GM12878 (cell line): ENCODE results near the gene RNF13. TPM values are rescaled to one million over a fixed set of nuclear protein-coding genes. Genes with fewer than 3 reads are reported as not detected.
A peak's percentile ranks its signal among the peaks of the same experiment; 100 is the strongest.

ENCODE experiments used
- ATAC-seq: fragments of 200-7000 bp; cut with Tn5 transposase; 3 replicates; pipeline ENCODE4 v1.9.1; 2020; ENCODE audit warnings: mild to moderate bottlenecking, moderate library complexity
- BruUV-seq: library from RNA; stranded (reverse); fragments of 400-500 nt; replicated peaks from 2 replicates; lab custom pipeline; 2021; lab: Mats Ljungman, UMichigan
- CTCF ChIA-PET: fragments of 300-600 bp; sonication (Branson Sonifier 250); formaldehyde crosslinking; extraction: SDS; loops from one replicate; lab custom pipeline; 2021; ENCODE audit warnings: inconsistent platforms; lab: Yijun Ruan, JAX
- POLR2A ChIA-PET: fragments of 350-600 bp; formaldehyde crosslinking; extraction: SDS; loops from one replicate; lab custom pipeline; 2021; ENCODE audit warnings: inconsistent platforms; lab: Charles Lee
- RAD21 ChIA-PET: fragments of 300-600 bp; sonication (Branson Sonifier 250); formaldehyde crosslinking; loops from one replicate; lab custom pipeline; 2023; ENCODE audit warnings: antibody characterized with exemption; ENCODE audit not compliant: unreplicated experiment; lab: Charles Lee
- SMC1A ChIA-PET: fragments of 300-600 bp; sonication (Branson Sonifier 250); formaldehyde crosslinking; loops from one replicate; lab custom pipeline; 2023; ENCODE audit not compliant: unreplicated experiment, uncharacterized antibody; lab: Charles Lee
- DNase-seq: peaks from one replicate; pipeline ENCODE4 v3.0.0-alpha.2; 2011; ENCODE audit warnings: low read depth, low spot score
- FAIRE-seq: peaks from 3 replicates; lab custom pipeline; 2011; peaks lifted over from hg19 to GRCh38; lab: Jason Lieb, UNC
- H2AFZ ChIP-seq: 2 replicates; pipeline ENCODE4 v1.6.0; 2011; ENCODE audit warnings: low read depth, low read length, control low read depth; ENCODE audit not compliant: control insufficient read depth
- H3K27ac ChIP-seq: 2 replicates; pipeline ENCODE4 v1.5.1; 2011; ENCODE audit warnings: control low read depth; ENCODE audit not compliant: control insufficient read depth, insufficient read depth
- H3K27me3 ChIP-seq, 2 experiments: replicated peaks in 1 of 2; 2 replicates each; pipeline versions ENCODE4 v1.6.0 to v1.6.1; 2011; ENCODE audit warnings: low read length in 1 of 2; ENCODE audit not compliant: control insufficient read depth in 2 of 2, insufficient read depth in 2 of 2
- H3K36me3 ChIP-seq, 2 experiments: 2 replicates each; pipeline ENCODE4 v1.5.1; 2011; ENCODE audit warnings: low read length in 1 of 2; ENCODE audit not compliant: control insufficient read depth in 2 of 2, insufficient read depth in 2 of 2
- H3K4me1 ChIP-seq: 2 replicates; pipeline ENCODE4 v1.6.1; 2011; ENCODE audit warnings: mild to moderate bottlenecking, low read length, moderate library complexity, mixed read lengths; ENCODE audit not compliant: control insufficient read depth, insufficient read depth
- H3K4me2 ChIP-seq: 2 replicates; pipeline ENCODE4 v1.6.0; 2011; ENCODE audit warnings: control low read depth; ENCODE audit not compliant: control insufficient read depth, insufficient read depth
- H3K4me3 ChIP-seq: fragments of 200-600 bp; sonication (generic); 2 replicates; pipeline ENCODE4 v1.5.1; 2016
- H3K79me2 ChIP-seq: 2 replicates; pipeline ENCODE4 v1.6.0; 2011; ENCODE audit warnings: low read length; ENCODE audit not compliant: control insufficient read depth, insufficient read depth
- H3K9ac ChIP-seq: 2 replicates; pipeline ENCODE4 v1.8.0; 2011; ENCODE audit warnings: low read length, control low read depth, mixed read lengths; ENCODE audit not compliant: control insufficient read depth, insufficient read depth
- H3K9me3 ChIP-seq: replicated peaks from 3 replicates; pipeline ENCODE4 v1.5.1; 2011; ENCODE audit warnings: mild to moderate bottlenecking, low read length; ENCODE audit not compliant: control insufficient read depth, insufficient read depth
- H4K20me1 ChIP-seq: 2 replicates; pipeline ENCODE4 v1.6.0; 2011; ENCODE audit not compliant: control insufficient read depth, insufficient read depth
- CTCF ChIP-seq, 3 experiments: IDR thresholded peaks in 2 of 3; conservative IDR thresholded peaks in 1 of 3; 2 replicates each; pipeline ENCODE4 v1.5.1; 2011; ENCODE audit warnings: low read depth in 3 of 3, low read length in 3 of 3, mild to moderate bottlenecking in 3 of 3, control low read depth in 2 of 3, moderate library complexity in 2 of 3, inconsistent platforms in 1 of 3, mixed read lengths in 1 of 3; ENCODE audit not compliant: control insufficient read depth in 2 of 3, insufficient read depth in 1 of 3; ENCODE audit errors: extremely low read depth in 1 of 3
- MTA2 ChIP-seq: fragments of 450-650 bp; IDR thresholded peaks from 2 replicates; pipeline ENCODE4 v1.6.1; 2016; ENCODE audit warnings: low read depth, mild to moderate bottlenecking, moderate library complexity
- RBBP5 ChIP-seq: fragments of 200-600 bp; sonication (generic); conservative IDR thresholded peaks from 2 replicates; pipeline ENCODE4 v1.6.1; 2016
- ZBTB33 ChIP-seq: fragments of 450-650 bp; IDR thresholded peaks from 2 replicates; pipeline ENCODE4 v1.6.1; 2017; ENCODE audit warnings: mild to moderate bottlenecking
- ZNF207 ChIP-seq: fragments of 450-650 bp; IDR thresholded peaks from 2 replicates; pipeline ENCODE4 v1.6.1; 2014; ENCODE audit warnings: antibody characterized with exemption, mild to moderate bottlenecking, borderline replicate concordance
- WGBS: methylation state at CpG from one replicate; pipeline ENCODE4 v1.1.6; 2016; ENCODE audit warnings: low lambda C conversion rate; ENCODE audit not compliant: insufficient replicate concordance, insufficient coverage; ENCODE audit errors: missing lambda C conversion rate; 5-methylcytosine and 5-hydroxymethylcytosine counted together
- in situ Hi-C: fragments of 300-500 bp; cut with MboI; formaldehyde crosslinking; loops from 9 replicates; pipeline ENCODE4 v1.14.3; 2018; ENCODE audit warnings: mixed read lengths
- intact Hi-C: fragments of 100-400 bp; cut with micrococcal nuclease; formaldehyde crosslinking; loops from one replicate; pipeline ENCODE4 v1.14.2; 2022; ENCODE audit not compliant: unreplicated experiment
- polyA plus RNA-seq, 11 experiments: library from polyadenylated mRNA; depleted of rRNA in 4 of 11; unstranded in 6 of 11; stranded (reverse) in 5 of 11; fragments of >200 nt; fragmentation: Nextera tagmentation in 4 of 11; fragmentation: Illumina TruSeq in 1 of 11; extraction: Ambion mirVana in 4 of 11; extraction: Trizol in 1 of 11; gene quantifications; 1 replicate in 1 of 11; 2 replicates in 10 of 11; pipeline versions ENCODE4 v1.2.1 to v1.2.3, GENCODE V29; 2011 to 2016; ENCODE audit warnings: inconsistent platforms in 2 of 11, missing spikeins in 2 of 11, low read depth in 1 of 11
- total RNA-seq, 4 experiments: library from RNA; depleted of rRNA in 3 of 4; stranded (reverse); fragments of >200 nt in 3 of 4; fragmentation: Illumina TruSeq in 1 of 4; extraction: Trizol in 1 of 4; gene quantifications; 2 replicates each; pipeline versions ENCODE4 v1.2.1 to v1.2.3, GENCODE V29; 2013 to 2021

RNF13 gene
- total and polyA plus RNA-seq, 10 of the 15 experiments (the other 5 are each of a cell fraction or from before 2014, with no cell fraction given): 18.9 to 73.4 (median 36.7) TPM

- no peak for FAIRE-seq
- H3K4me2 ChIP-seq: no peak overlapping the region
Observed at GRCh38 chr3:149770246-149770645, 42.8 kb upstream of the RNF13 start.

More at GRCh38 chr3:149770246-149770645, 42.8 kb upstream of the RNF13 start:
- Histone ChIP-seq H3K4me1 (no peaks in the 10 kb centered on the region), H3K9me3 (no peaks in the 10 kb centered on the region), H3K27me3 (no peaks in the 10 kb centered on the region), H3K79me2 (no peaks in the 10 kb centered on the region), H3K4me3 (no peak overlapping the region), H4K20me1 (no peaks in the 10 kb centered on the region), H3K36me3 (no peaks in the 10 kb centered on the region), H2AFZ (no peak overlapping the region), H3K27ac (no peak overlapping the region), H3K9ac (no peak overlapping the region)
- ChIA-PET CTCF (interaction anchor here (0.6 to 15.4 kb wide), 33 partner anchors 9 to 369 kb away, joined by 3 to 222 read pairs (median 7); partner anchors contain the start of gene COMMD2), POLR2A (no interaction called here), RAD21 (interaction anchor here (0.9 to 5.1 kb wide), 11 partner anchors 17 to 414 kb away, joined by 3 to 37 read pairs (median 4); partner anchors contain the start of gene COMMD2), SMC1A (interaction anchor here (0.7 to 7.0 kb wide), 23 partner anchors 8 to 278 kb away, joined by 3 to 86 read pairs (median 4); partner anchors contain the start of gene COMMD2)
- BruUV-seq: no TSS peak
- in situ Hi-C loops (loop anchor here (5.0 kb wide), 1 partner anchor 263 kb away; no protein-coding TSS in a partner anchor), intact Hi-C loops (no loop called here)
- TF ChIP-seq CTCF (IDR thresholded peaks at IDR 0.05 in 2 of 3, conservative IDR thresholded peaks at IDR 0.05 in 1 of 3; ENCODE audit: control insufficient read depth in 2 of 3, extremely low read depth in 1 of 3, insufficient read depth in 1 of 3, low read depth in 3 of 3, low read length in 3 of 3) (peak in 1 of 3 experiments; percentile 29; a peak in 1 of 6 replicates), RBBP5 (no peak), ZBTB33 (no peak), ZNF207 (no peak), MTA2 (no peak)
- ATAC-seq: peak; percentile 55; the same call in 2 of the 3 replicates
- WGBS: 39% methylated on average over 2 of the region's 2 CpGs
- DNase-seq: no peak
